ENCODE data around the gene AHI1. TPM values are rescaled to one million over a fixed set of nuclear protein-coding genes. Genes with fewer than 3 reads are reported as not detected.

Gene AHI1
- total and polyA plus RNA-seq, 2 of the 13 experiments (the other 11 are each of a cell fraction or from before 2014, with no cell fraction given), result 7.2 to 18.6 TPM

- no peak for TF ChIP-seq HNF1A (IDR thresholded peaks at IDR 0.05; ENCODE audit: low read depth)
- TF ChIP-seq HNF1A (CRISPR knock-in tag; IDR thresholded peaks at IDR 0.05; ENCODE audit: borderline replicate concordance), result no peak; the same call in 1 of the 2 replicates
- no peak for TF ChIP-seq IKZF5 (CRISPR knock-in tag; IDR thresholded peaks at IDR 0.05)
- no peak for TF ChIP-seq TFE3 (CRISPR knock-in tag; IDR thresholded peaks at IDR 0.05)
- TF ChIP-seq ARID5B (CRISPR knock-in tag; IDR thresholded peaks at IDR 0.05), result peak; percentile 75
- TF ChIP-seq MXD4 (CRISPR knock-in tag; IDR thresholded peaks at IDR 0.05), result no peak
- 0 out of 2 replicates have a peak, but pooled peaks have one; percentile 36 for TF ChIP-seq SNAI1 (CRISPR knock-in tag; IDR thresholded peaks at IDR 0.05; ENCODE audit: borderline replicate concordance)
- TF ChIP-seq PHF5A (CRISPR knock-in tag; IDR thresholded peaks at IDR 0.05; ENCODE audit: low read depth, unreplicated experiment), result no peak
- TF ChIP-seq PREB (CRISPR knock-in tag; IDR thresholded peaks at IDR 0.05), result no peak
- peak; percentile 67 for TF ChIP-seq PPARG (CRISPR knock-in tag; conservative IDR thresholded peaks at IDR 0.05)
- TF ChIP-seq WIZ (CRISPR knock-in tag; IDR thresholded peaks at IDR 0.05), result 0 out of 2 replicates have a peak, but pooled peaks have one; percentile 32
- TF ChIP-seq FOXA3 (CRISPR knock-in tag; IDR thresholded peaks at IDR 0.05), result peak; percentile 92
Observed at GRCh38 chr6:135251498-135252441, 245.8 kb downstream of the AHI1 start (continued).
